ENCODE measurements around the gene ELF4. TPM values are rescaled to one million over a fixed set of nuclear protein-coding genes. Genes with fewer than 3 reads are reported as not detected.
A peak's percentile ranks its signal among the peaks of the same experiment; 100 is the strongest.

The ELF4 gene
- 100 to 1,000 TPM in 1 of 3 donors, 10 to 100 TPM in 2; 83.3 to 105 (median 98.7) TPM for total RNA-seq
- total RNA-seq (2013) = 44.6 TPM

GRCh38 chrX:130110379-130111219 is at the start of gene ELF4:
TSS of gene ELF4 (minus strand) at chrX:130110497. CDS start at chrX:130081330, 29,167 bp downstream.
- WGBS (ENCODE audit: insufficient coverage) = under 1% methylated on average over 98 of the region's 123 CpGs
- intact Hi-C loops (cut with micrococcal nuclease) = no loop called here
- H3K4me1 Mint-ChIP-seq = peaks cover 30 to 40% of the 10 kb centered on the region in 2 donors

DNA sequence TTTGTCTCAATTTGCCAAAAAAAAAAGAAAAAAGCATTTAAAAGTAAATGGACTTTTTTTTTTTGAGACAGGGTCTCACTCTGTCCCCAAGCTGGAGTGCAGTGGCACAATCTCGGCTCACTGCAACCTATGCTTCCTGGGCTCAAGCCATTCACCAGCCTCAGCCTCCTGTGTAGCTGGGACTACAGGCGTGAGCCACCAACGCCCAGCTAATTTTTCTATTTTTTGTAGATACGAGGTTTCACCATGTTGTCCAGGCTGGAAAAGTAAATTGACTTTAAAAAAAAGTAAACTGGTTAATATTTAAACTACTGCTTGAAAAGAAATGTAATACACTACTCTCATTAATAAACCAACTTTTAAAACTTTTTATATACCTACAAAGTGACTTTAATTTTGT is 49.5 kb upstream of the ELF4 start:
- no peaks in the 10 kb centered on the region for H3K4me1 ChIP-seq (ENCODE audit: control insufficient read depth, insufficient read depth, low read length)
- no peak overlapping the region for H3K4me3 ChIP-seq (ENCODE audit: low read length)
- peaks cover 2% of the 10 kb centered on the region for H3K36me3 ChIP-seq (ENCODE audit: control insufficient read depth, insufficient read depth, low read length)
- H3K9me3 ChIP-seq (ENCODE audit: control insufficient read depth, insufficient read depth, low read length) = no peaks in the 10 kb centered on the region
- intact Hi-C loops (cut with micrococcal nuclease) = no loop called here
- no peak overlapping the region for H3K27ac ChIP-seq (ENCODE audit: low read length)
- TF ChIP-seq, protein P1, sequence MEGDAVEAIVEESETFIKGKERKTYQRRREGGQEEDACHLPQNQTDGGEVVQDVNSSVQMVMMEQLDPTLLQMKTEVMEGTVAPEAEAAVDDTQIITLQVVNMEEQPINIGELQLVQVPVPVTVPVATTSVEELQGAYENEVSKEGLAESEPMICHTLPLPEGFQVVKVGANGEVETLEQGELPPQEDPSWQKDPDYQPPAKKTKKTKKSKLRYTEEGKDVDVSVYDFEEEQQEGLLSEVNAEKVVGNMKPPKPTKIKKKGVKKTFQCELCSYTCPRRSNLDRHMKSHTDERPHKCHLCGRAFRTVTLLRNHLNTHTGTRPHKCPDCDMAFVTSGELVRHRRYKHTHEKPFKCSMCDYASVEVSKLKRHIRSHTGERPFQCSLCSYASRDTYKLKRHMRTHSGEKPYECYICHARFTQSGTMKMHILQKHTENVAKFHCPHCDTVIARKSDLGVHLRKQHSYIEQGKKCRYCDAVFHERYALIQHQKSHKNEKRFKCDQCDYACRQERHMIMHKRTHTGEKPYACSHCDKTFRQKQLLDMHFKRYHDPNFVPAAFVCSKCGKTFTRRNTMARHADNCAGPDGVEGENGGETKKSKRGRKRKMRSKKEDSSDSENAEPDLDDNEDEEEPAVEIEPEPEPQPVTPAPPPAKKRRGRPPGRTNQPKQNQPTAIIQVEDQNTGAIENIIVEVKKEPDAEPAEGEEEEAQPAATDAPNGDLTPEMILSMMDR (IDR thresholded peaks at IDR 0.05) = no peak
- Mint-ChIP-seq H3K36me3 (no peaks in the 10 kb centered on the region), H3K4me1 (peaks cover 4 to 15% of the 10 kb centered on the region in 2 donors), H3K27me3 (ENCODE audit: low read depth in 2 of 2) (peaks cover 0 to 9% of the 10 kb centered on the region in 2 donors), H3K4me3 (no peak overlapping the region), H3K9me3 (no peaks in the 10 kb centered on the region), H3K27ac (no peak overlapping the region)
- no peak for DNase-seq
- no peaks in the 10 kb centered on the region for H3K27me3 ChIP-seq (ENCODE audit: control insufficient read depth, insufficient read depth, low read length)
- WGBS (ENCODE audit: insufficient coverage) = 64% methylated on average over 1 of the region's 4 CpGs
- no peak for ATAC-seq

More at GRCh38 chrX:130110379-130111219, at the start of gene ELF4:
- Mint-ChIP-seq H3K9me3 (no peaks in the 10 kb centered on the region), H3K4me3 (peak within 1 kb of the TSS; percentile 91), H3K27me3 (ENCODE audit: low read depth in 2 of 2) (no peaks in the 10 kb centered on the region), H3K27ac (peak within 1 kb of the TSS; percentile 83 to 91), H3K36me3 (no peaks in the 10 kb centered on the region)
- H3K36me3 ChIP-seq (ENCODE audit: control insufficient read depth, insufficient read depth, low read length) = no peaks in the 10 kb centered on the region
- peaks cover 39% of the 10 kb centered on the region for H3K4me1 ChIP-seq (ENCODE audit: control insufficient read depth, insufficient read depth, low read length)
- H3K4me3 ChIP-seq (ENCODE audit: low read length) = peak within 1 kb of the TSS; percentile 48
- DNase-seq = peak; percentile 57 to 80
- no peaks in the 10 kb centered on the region for H3K9me3 ChIP-seq (ENCODE audit: control insufficient read depth, insufficient read depth, low read length)
- TF ChIP-seq, protein P1 (IDR thresholded peaks at IDR 0.05) = no peak
- H3K27ac ChIP-seq (ENCODE audit: low read length) = peak within 1 kb of the TSS; percentile 79
- ATAC-seq = peak; percentile 69 to 84 (median 74)
- H3K27me3 ChIP-seq (ENCODE audit: control insufficient read depth, insufficient read depth, low read length) = no peaks in the 10 kb centered on the region

DNA sequence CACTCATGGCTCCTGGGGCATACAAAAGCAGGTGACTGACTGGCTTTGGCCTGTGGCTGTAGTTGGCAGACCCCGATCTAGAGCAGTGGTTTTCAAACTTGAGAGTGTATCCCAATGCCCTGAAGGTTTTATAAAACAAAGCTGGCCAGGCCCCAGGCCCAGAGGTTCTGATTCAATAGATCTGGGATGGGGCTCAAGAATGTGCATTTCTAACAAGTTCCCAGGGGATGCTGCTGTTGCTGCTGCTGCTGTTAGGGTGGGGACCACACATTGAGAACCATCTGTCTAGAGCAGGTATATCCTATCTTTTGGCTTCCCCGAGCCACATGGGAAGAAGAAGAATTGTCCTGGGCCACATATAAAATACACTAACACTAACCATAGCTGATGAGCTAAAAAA is 48.0 kb upstream of the ELF4 start:
- no peaks in the 10 kb centered on the region for H3K9me3 ChIP-seq (ENCODE audit: control insufficient read depth, insufficient read depth, low read length)
- peaks cover 0 to 11% of the 10 kb centered on the region in 2 donors for H3K4me1 Mint-ChIP-seq
- no peaks in the 10 kb centered on the region for H3K9me3 Mint-ChIP-seq
- no peak for DNase-seq
- no peak overlapping the region for H3K27ac Mint-ChIP-seq
- no peaks in the 10 kb centered on the region for H3K27me3 ChIP-seq (ENCODE audit: control insufficient read depth, insufficient read depth, low read length)
- H3K4me1 ChIP-seq (ENCODE audit: control insufficient read depth, insufficient read depth, low read length) = no peaks in the 10 kb centered on the region
- H3K4me3 ChIP-seq (ENCODE audit: low read length) = no peak overlapping the region
- TF ChIP-seq, protein P1 (IDR thresholded peaks at IDR 0.05) = no peak
- no peak for ATAC-seq
- WGBS (ENCODE audit: insufficient coverage) = 91% methylated on average over 1 of the region's 2 CpGs
- intact Hi-C loops (cut with micrococcal nuclease) = no loop called here
- H3K27ac ChIP-seq (ENCODE audit: low read length) = no peak overlapping the region
- no peaks in the 10 kb centered on the region for H3K36me3 Mint-ChIP-seq
- peaks cover 0 to 9% of the 10 kb centered on the region in 2 donors for H3K27me3 Mint-ChIP-seq (ENCODE audit: low read depth in 2 of 2)
- peaks cover 5% of the 10 kb centered on the region for H3K36me3 ChIP-seq (ENCODE audit: control insufficient read depth, insufficient read depth, low read length)
- H3K4me3 Mint-ChIP-seq = no peak overlapping the region

All from natural killer cell (primary cell).